Sigmoid colon (tissue), 7 donors: ENCODE data around the gene ANO4. TPM values are rescaled to one million over a fixed set of nuclear protein-coding genes. Genes with fewer than 3 reads are reported as not detected.
"Not testable (repeated sequence)": the region's sequence is repeated elsewhere in the genome, so short reads cannot be mapped to it uniquely, and the experiment has no call there.

Experiments
- DNase-seq: peaks from one replicate; pipeline ENCODE4 v3.0.0-alpha.2; 2019
- H3K27ac ChIP-seq, 4 donors: fragments of 200-600 bp; sonication (generic); one replicate each; pipeline ENCODE4 v1.5.1; 2016 to 2019; ENCODE audit warnings: mild to moderate bottlenecking in 1 of 4
- H3K27me3 ChIP-seq, 3 donors: fragments of 200-600 bp; sonication (generic); one replicate each; pipeline ENCODE4 v1.5.1; 2019; ENCODE audit warnings: mild to moderate bottlenecking in 1 of 3
- H3K36me3 ChIP-seq, 4 donors: fragments of 200-600 bp; sonication (generic); one replicate each; pipeline ENCODE4 v1.5.1; 2016 to 2019
- H3K4me1 ChIP-seq, 4 donors: fragments of 200-600 bp; sonication (generic); one replicate each; pipeline ENCODE4 v1.5.1; 2017 to 2019
- H3K4me3 ChIP-seq, 4 donors: fragments of 200-600 bp; sonication (generic); one replicate each; pipeline ENCODE4 v1.5.1; 2017 to 2019; ENCODE audit warnings: mild to moderate bottlenecking in 2 of 4, moderate library complexity in 1 of 4
- H3K9me3 ChIP-seq, 4 donors: fragments of 200-600 bp in 3 of 4; sonication (generic) in 3 of 4; one replicate each; pipeline versions ENCODE4 v1.5.1 to v1.6.1; 2013 to 2019
- EP300 ChIP-seq, 4 donors: sonication (generic); formaldehyde crosslinking; IDR thresholded peaks; one replicate each; pipeline ENCODE4 v1.6.1; 2017; ENCODE audit warnings: antibody characterized with exemption in 4 of 4
- POLR2A ChIP-seq, 2 donors: fragments of 450-650 bp; IDR thresholded peaks; one replicate each; pipeline ENCODE4 v1.6.1; 2016; ENCODE audit warnings: antibody characterized with exemption in 2 of 2, mild to moderate bottlenecking in 2 of 2, moderate library complexity in 2 of 2
- POLR2AphosphoS5 ChIP-seq, 4 donors: sonication (generic); formaldehyde crosslinking; IDR thresholded peaks; one replicate each; pipeline ENCODE4 v1.6.1; 2017; ENCODE audit warnings: antibody characterized with exemption in 4 of 4
- WGBS, 2 donors: extraction: QIAGEN DNeasy Blood & Tissue Kit; methylation state at CpG; one replicate each; pipeline ENCODE4 v1.1.7; 2013; 5-methylcytosine and 5-hydroxymethylcytosine counted together
- intact Hi-C: fragments of 100-400 bp; cut with DNase I; formaldehyde crosslinking; loops from one replicate; pipeline ENCODE4 v1.15.1; 2023
- polyA plus RNA-seq, 3 donors: library from polyadenylated mRNA; stranded (reverse); fragments of 200-250 nt; gene quantifications; one replicate each; pipeline ENCODE4 v1.2.3, GENCODE V29; 2013
- total RNA-seq, 4 donors: library from RNA; depleted of rRNA; stranded (reverse); fragments of >200 nt; gene quantifications; one replicate each; pipeline ENCODE4 v1.1.0, GENCODE V29; 2016
- TF ChIP-seq, protein P1 (sequence below), 4 experiments: fragments of 450-650 bp in 3 of 4; fragments of 200-600 bp in 1 of 4; IDR thresholded peaks; one replicate each; pipeline ENCODE4 v1.5.1; 2016 to 2019; ENCODE audit warnings: antibody characterized with exemption in 4 of 4, mild to moderate bottlenecking in 3 of 4, moderate library complexity in 2 of 4
- donor health status: healthy with polysubstance abuse.
- donor health status: Bipolar disorder and iron deficiency.
- donor health status: healthy.

ANO4 gene
- total and polyA plus RNA-seq, 7 donors = 0.09 to 3.3 (median 0.41) TPM; not detected in 2

DNA sequence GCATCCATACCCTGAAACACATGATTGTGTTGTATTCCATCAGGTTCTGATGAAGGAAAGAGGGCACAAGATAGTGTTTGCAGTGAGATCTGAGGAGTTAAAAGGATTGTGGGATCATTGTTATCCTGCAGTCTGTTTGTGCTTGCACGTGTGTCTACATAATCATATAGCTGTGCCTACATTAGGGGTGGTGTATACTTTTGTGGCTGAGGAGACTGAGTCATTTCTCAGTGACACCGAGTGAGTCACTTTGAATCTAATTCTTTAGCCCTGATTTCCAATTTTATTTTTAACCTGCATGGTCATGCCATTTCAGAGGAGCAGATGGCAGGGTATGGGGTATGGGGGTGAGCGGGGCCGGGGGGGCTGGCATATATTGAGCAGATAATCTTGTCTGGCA, 133.2 kb downstream of the ANO4 start:
- H3K27me3 ChIP-seq = no peaks in the 10 kb centered on the region

DNA sequence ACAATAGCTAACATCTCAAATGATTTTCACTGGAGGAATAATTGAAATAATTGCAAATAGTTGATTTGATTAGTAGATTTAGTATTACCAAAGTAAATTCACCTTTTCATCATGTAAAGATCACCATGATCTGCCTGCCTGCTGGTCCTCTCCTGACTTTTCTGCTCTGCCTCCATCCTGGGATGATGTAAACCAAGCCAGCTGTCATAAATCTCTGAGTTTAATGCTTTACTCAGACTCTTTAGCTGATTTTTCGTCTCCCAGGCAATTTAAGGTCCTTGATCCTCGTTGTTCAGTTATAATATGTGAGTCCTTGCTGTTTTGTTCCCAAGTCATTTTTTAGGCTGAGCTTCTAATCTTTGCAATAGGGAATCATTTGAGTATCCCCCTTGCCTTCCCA, 138.0 kb downstream of the ANO4 start:
- Histone ChIP-seq H3K4me3 (no peak overlapping the region), H3K27ac (no peak overlapping the region), H3K4me1 (no peaks in the 10 kb centered on the region), H3K36me3 (no peaks in the 10 kb centered on the region), H3K27me3 (no peaks in the 10 kb centered on the region), H3K9me3 (no peaks in the 10 kb centered on the region)
- 52 to 73% methylated on average over 2 of the region's 2 CpGs for WGBS, 2 donors
- no peak for DNase-seq
- intact Hi-C loops = no loop called here
- TF ChIP-seq, protein P1, sequence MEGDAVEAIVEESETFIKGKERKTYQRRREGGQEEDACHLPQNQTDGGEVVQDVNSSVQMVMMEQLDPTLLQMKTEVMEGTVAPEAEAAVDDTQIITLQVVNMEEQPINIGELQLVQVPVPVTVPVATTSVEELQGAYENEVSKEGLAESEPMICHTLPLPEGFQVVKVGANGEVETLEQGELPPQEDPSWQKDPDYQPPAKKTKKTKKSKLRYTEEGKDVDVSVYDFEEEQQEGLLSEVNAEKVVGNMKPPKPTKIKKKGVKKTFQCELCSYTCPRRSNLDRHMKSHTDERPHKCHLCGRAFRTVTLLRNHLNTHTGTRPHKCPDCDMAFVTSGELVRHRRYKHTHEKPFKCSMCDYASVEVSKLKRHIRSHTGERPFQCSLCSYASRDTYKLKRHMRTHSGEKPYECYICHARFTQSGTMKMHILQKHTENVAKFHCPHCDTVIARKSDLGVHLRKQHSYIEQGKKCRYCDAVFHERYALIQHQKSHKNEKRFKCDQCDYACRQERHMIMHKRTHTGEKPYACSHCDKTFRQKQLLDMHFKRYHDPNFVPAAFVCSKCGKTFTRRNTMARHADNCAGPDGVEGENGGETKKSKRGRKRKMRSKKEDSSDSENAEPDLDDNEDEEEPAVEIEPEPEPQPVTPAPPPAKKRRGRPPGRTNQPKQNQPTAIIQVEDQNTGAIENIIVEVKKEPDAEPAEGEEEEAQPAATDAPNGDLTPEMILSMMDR (IDR thresholded peaks at IDR 0.05) = no peak
- TF ChIP-seq EP300 (IDR thresholded peaks at IDR 0.05) = no peak
- TF ChIP-seq POLR2AphosphoS5 (IDR thresholded peaks at IDR 0.05) = no peak
- TF ChIP-seq POLR2A (IDR thresholded peaks at IDR 0.05) = no peak

More for the DNA sequence above, 133.2 kb downstream of the ANO4 start:
- no peak overlapping the region for H3K4me3 ChIP-seq
- no peak for TF ChIP-seq POLR2A (IDR thresholded peaks at IDR 0.05)
- TF ChIP-seq POLR2AphosphoS5 (IDR thresholded peaks at IDR 0.05) = no peak
- TF ChIP-seq EP300 (IDR thresholded peaks at IDR 0.05) = no peak
- TF ChIP-seq, protein P1 (IDR thresholded peaks at IDR 0.05) = no peak
- no peak for DNase-seq
- H3K4me1 ChIP-seq = no peaks in the 10 kb centered on the region
- H3K9me3 ChIP-seq = no peaks in the 10 kb centered on the region
- WGBS, 2 donors = 67 to 80% methylated on average over 4 of the region's 4 CpGs
- intact Hi-C loops = no loop called here
- H3K36me3 ChIP-seq = no peaks in the 10 kb centered on the region
- H3K27ac ChIP-seq = no peak overlapping the region

DNA sequence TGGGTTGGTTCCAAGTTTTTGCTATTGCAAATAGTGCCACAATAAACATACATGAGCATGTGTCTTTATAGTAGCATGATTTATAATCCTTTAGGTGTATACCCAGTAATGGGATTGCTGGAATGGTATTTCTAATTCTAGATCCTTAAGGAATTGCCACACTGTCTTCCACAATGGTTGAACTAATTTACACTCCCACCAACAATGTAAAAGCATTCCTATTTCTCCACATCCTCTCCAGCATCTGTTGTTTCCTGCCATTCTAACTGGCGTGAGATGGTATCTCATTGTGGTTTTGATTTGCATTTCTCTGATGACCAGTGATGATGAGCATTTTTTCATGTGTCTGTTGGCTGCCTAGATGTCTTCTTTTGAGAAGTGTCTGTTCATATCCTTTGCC, 139.0 kb downstream of the ANO4 start:
- intact Hi-C loops, H3K36me3 ChIP-seq, H3K27me3 ChIP-seq, DNase-seq, H3K4me3 ChIP-seq, H3K4me1 ChIP-seq, H3K9me3 ChIP-seq, H3K27ac ChIP-seq: not testable (repeated sequence)
- WGBS, 2 donors = 42 to 85% methylated on average over 1 of the region's 1 CpG

DNA sequence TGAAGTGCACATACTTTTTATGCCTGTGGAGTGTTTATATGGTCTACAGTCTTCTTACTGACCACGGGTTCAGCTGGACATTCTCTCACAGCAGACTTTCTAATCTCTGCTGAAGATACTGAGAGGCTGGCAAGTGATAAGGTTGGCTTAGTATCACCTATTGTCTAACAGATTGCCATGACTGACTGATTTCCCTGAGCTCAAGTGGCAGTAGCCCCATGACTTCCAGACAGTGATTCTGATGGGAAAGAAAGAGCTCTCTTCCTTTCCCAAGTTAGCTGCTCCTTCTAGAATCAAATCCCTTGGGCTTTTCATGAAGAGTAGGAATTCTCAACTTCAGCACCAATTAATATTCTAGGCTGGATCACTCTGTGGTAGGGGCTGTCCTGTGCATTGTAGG, 141.4 kb downstream of the ANO4 start:
- no peak for DNase-seq
- Histone ChIP-seq H3K27ac (no peak overlapping the region), H3K36me3 (no peaks in the 10 kb centered on the region), H3K9me3 (no peaks in the 10 kb centered on the region), H3K27me3 (no peaks in the 10 kb centered on the region), H3K4me3 (no peak overlapping the region), H3K4me1 (no peaks in the 10 kb centered on the region)
- TF ChIP-seq, protein P1 (IDR thresholded peaks at IDR 0.05) = no peak
- TF ChIP-seq POLR2AphosphoS5 (IDR thresholded peaks at IDR 0.05) (no peak), EP300 (IDR thresholded peaks at IDR 0.05) (no peak), POLR2A (IDR thresholded peaks at IDR 0.05) (no peak)
- WGBS, 2 donors = 46 to 85% methylated on average over 1 of the region's 1 CpG
- intact Hi-C loops = no loop called here

DNA sequence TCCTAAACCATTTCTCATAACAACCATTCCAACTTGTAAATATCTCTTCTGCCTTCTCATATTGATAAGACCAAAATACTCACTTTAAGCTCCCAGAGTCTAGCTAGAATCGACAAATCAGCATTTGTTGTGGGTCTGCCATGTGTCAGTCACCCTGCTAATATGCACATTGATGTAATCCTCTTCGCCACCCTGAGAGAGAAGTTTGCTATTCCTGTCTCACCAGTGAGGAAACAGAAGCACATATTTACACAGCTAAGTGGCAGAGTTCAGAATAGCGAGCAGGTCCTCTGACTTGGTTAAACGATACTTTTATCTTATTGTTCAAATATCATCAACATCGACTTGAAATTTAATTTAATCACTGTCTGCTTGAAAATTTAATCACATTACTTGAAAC, 142.1 kb downstream of the ANO4 start:
- 57 to 67% methylated on average over 5 of the region's 5 CpGs for WGBS, 2 donors
- H3K27ac ChIP-seq = no peak overlapping the region
- H3K27me3 ChIP-seq = no peaks in the 10 kb centered on the region
- no peak for TF ChIP-seq POLR2AphosphoS5 (IDR thresholded peaks at IDR 0.05)
- TF ChIP-seq, protein P1 (IDR thresholded peaks at IDR 0.05) = no peak
- no peak for TF ChIP-seq EP300 (IDR thresholded peaks at IDR 0.05)
- no peak for TF ChIP-seq POLR2A (IDR thresholded peaks at IDR 0.05)
- H3K36me3 ChIP-seq = no peaks in the 10 kb centered on the region
- intact Hi-C loops = no loop called here
- DNase-seq = no peak
- H3K4me1 ChIP-seq = no peaks in the 10 kb centered on the region
- H3K9me3 ChIP-seq = no peaks in the 10 kb centered on the region
- no peak overlapping the region for H3K4me3 ChIP-seq
